ENCODE measurements around the gene ABCC8. TPM values are rescaled to one million over a fixed set of nuclear protein-coding genes. Genes with fewer than 3 reads are reported as not detected.

ABCC8 gene
- total RNA-seq, 1 experiment from 2014 or later = 2.4 TPM

DNA sequence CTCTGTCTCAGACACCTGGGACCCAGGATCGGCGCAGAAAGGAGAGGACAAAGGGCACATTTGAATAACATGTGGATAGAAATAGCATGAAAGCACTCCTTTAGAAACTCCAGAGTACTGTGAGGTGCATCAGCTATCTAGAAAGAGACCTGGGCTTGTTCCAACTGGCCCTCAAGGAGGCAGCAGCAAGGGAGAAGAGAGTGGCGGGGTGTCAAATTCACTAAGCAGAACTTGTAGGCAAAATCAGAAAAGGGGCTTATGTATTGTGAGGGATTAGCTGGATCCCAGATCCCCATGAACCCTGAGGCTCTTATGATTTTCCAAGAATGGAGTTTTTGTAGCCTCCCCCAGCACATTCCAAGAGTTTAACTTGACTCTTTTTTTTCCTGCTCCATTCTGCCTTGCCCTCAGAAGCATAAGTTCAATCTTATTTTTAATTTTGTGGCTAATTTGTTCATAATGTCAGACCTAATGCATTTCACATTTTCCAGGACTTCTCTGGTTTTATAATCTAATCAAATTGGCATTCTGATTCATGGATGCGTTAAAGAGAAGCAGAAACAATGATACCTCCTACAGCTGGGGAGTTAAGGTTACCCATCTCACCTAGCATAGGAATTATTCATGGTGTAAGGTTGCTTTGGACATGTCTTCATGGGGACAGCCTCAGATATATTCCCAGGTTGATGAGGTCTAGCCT, 34.0 kb upstream of the ABCC8 start:
- H3K27me3 ChIP-seq (ENCODE audit: insufficient read depth, low read length) = no peaks in the 10 kb centered on the region; the same call in 1 of the 2 replicates
- H3K4me3 Mint-ChIP-seq = no peak overlapping the region
- no peak overlapping the region for H3K4ac ChIP-seq (ENCODE audit: low read depth, low read length)
- no peak overlapping the region for H3K56ac ChIP-seq (ENCODE audit: insufficient read length, low read depth, low read length)
- H3K27me3 Mint-ChIP-seq (ENCODE audit: low read depth) = peaks cover 12% of the 10 kb centered on the region
- no peak overlapping the region for H3K23ac ChIP-seq (ENCODE audit: insufficient read length, low read depth, low read length)
- no peak overlapping the region for H3K9ac ChIP-seq (ENCODE audit: extremely low read depth, insufficient read length, low read length)
- no peaks in the 10 kb centered on the region for H3K79me2 ChIP-seq (ENCODE audit: insufficient read depth, low read length)
- H3K4me1 Mint-ChIP-seq = peaks cover 9 to 12% of the 10 kb centered on the region in 2 experiments
- H3K4me2 ChIP-seq (ENCODE audit: insufficient read depth, insufficient read length, low read length) = no peak overlapping the region
- WGBS (ENCODE audit: extremely low coverage, insufficient read length, low lambda C conversion rate) = no CpG with 5 or more reads among the region's 4 CpGs
- H3K36me3 Mint-ChIP-seq (ENCODE audit: insufficient read depth in 1 of 3, low read depth in 3 of 3) = no peaks in the 10 kb centered on the region
- no peak for DNase-seq
- H2AK5ac ChIP-seq (ENCODE audit: insufficient read length, low read length) = no peak overlapping the region
- TF ChIP-seq, protein P1, sequence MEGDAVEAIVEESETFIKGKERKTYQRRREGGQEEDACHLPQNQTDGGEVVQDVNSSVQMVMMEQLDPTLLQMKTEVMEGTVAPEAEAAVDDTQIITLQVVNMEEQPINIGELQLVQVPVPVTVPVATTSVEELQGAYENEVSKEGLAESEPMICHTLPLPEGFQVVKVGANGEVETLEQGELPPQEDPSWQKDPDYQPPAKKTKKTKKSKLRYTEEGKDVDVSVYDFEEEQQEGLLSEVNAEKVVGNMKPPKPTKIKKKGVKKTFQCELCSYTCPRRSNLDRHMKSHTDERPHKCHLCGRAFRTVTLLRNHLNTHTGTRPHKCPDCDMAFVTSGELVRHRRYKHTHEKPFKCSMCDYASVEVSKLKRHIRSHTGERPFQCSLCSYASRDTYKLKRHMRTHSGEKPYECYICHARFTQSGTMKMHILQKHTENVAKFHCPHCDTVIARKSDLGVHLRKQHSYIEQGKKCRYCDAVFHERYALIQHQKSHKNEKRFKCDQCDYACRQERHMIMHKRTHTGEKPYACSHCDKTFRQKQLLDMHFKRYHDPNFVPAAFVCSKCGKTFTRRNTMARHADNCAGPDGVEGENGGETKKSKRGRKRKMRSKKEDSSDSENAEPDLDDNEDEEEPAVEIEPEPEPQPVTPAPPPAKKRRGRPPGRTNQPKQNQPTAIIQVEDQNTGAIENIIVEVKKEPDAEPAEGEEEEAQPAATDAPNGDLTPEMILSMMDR (conservative IDR thresholded peaks at IDR 0.05) = no peak
- H2BK12ac ChIP-seq (ENCODE audit: insufficient read length, low read depth, low read length) = no peak overlapping the region
- no peak overlapping the region for H2BK120ac ChIP-seq (ENCODE audit: low read depth, low read length, poor library complexity, severe bottlenecking)
- H3K18ac ChIP-seq (ENCODE audit: insufficient read length, low read depth, low read length) = no peak overlapping the region
- no peak overlapping the region for H3K27ac ChIP-seq (ENCODE audit: insufficient read length, low read depth, low read length)
- no peak overlapping the region for H2BK15ac ChIP-seq (ENCODE audit: low read depth, low read length)
- no peaks in the 10 kb centered on the region for H3K9me3 Mint-ChIP-seq
- no peak overlapping the region for H4K5ac ChIP-seq (ENCODE audit: insufficient read length, low read depth, low read length)
- no peak overlapping the region for H4K91ac ChIP-seq (ENCODE audit: insufficient read length, low read depth, low read length)
- no peaks in the 10 kb centered on the region for H3K23me2 ChIP-seq (ENCODE audit: insufficient read length, low read depth, low read length, poor library complexity, severe bottlenecking)
- H2AFZ ChIP-seq (ENCODE audit: low read length) = no peak overlapping the region
- H3T11ph ChIP-seq (ENCODE audit: low read length) = no peak overlapping the region
- no peaks in the 10 kb centered on the region for H4K20me1 ChIP-seq (ENCODE audit: control insufficient read depth, insufficient read depth, insufficient read length)
- no peak overlapping the region for H3K27ac Mint-ChIP-seq
- no peak overlapping the region for H2BK20ac ChIP-seq (ENCODE audit: low read depth, low read length, poor library complexity, severe bottlenecking)
- H2BK5ac ChIP-seq (ENCODE audit: insufficient read length, low read length) = no peak overlapping the region
- no peaks in the 10 kb centered on the region for H3K4me1 ChIP-seq (ENCODE audit: insufficient read depth, low read length)
- no peaks in the 10 kb centered on the region for H3K9me3 ChIP-seq (ENCODE audit: control insufficient read depth, low read depth, low read length)
- no peaks in the 10 kb centered on the region for H3K79me1 ChIP-seq (ENCODE audit: insufficient read depth, low read depth, low read length, poor library complexity, severe bottlenecking)
- no peak overlapping the region for H4K8ac ChIP-seq (replicated peaks; ENCODE audit: insufficient read length, low read depth, low read length)
- no peak overlapping the region for H3K14ac ChIP-seq (ENCODE audit: insufficient read depth, low read length)

Measured in H9 (cell line).